Stimulated activated CD8-positive, alpha-beta memory T cell treated with anti-CD3 and anti-CD28 coated beads, Interleukin-15, amount 100 ng/mL, for 1 hour (primary cell): Measurements from ENCODE around the gene TMEM154.

Source experiments
- DNase-seq: peaks from one replicate; pipeline ENCODE4 v3.0.0-alpha.2; 2020; ENCODE audit warnings: low read depth

Gene TMEM154

DNA sequence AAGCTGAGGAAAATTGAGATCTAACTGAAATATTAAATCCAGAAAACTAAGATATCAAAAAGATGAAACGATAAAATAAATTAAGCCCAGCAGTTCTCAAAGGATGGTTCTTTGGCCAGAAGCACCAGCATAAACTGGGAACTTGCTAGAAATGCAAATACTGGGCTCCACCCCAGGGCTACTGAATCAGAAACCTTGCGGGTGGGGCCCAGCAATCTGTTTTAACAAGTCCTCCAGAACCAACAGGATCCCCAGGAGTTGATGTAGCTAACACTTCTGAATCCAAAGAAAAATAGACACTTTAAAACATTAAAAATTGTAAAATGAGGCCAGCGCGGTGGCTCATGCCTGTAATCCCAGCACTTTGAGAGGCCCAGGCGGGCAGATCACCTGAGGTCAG, 14.1 kb upstream of the TMEM154 start:
- DNase-seq: no peak

DNA sequence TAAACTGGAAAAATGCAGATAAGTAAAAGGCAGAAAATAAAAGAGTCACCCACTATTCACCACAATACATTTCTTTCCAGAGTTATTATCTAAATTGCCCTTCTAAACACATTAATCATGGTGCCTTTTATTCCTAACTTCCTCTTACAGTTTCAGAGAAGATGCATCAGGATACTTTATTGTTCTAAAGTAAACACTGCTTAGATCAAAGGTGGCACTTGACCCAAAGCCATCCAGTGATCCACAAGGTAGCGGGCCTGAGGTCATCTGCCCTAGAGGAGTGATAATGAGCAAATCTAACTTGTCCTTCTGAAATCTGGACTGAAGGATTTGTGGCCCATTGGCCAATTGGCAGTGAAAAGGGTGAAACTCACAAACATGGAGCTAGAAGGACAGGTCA, 12.0 kb upstream of the TMEM154 start:
- no peak for DNase-seq

DNA sequence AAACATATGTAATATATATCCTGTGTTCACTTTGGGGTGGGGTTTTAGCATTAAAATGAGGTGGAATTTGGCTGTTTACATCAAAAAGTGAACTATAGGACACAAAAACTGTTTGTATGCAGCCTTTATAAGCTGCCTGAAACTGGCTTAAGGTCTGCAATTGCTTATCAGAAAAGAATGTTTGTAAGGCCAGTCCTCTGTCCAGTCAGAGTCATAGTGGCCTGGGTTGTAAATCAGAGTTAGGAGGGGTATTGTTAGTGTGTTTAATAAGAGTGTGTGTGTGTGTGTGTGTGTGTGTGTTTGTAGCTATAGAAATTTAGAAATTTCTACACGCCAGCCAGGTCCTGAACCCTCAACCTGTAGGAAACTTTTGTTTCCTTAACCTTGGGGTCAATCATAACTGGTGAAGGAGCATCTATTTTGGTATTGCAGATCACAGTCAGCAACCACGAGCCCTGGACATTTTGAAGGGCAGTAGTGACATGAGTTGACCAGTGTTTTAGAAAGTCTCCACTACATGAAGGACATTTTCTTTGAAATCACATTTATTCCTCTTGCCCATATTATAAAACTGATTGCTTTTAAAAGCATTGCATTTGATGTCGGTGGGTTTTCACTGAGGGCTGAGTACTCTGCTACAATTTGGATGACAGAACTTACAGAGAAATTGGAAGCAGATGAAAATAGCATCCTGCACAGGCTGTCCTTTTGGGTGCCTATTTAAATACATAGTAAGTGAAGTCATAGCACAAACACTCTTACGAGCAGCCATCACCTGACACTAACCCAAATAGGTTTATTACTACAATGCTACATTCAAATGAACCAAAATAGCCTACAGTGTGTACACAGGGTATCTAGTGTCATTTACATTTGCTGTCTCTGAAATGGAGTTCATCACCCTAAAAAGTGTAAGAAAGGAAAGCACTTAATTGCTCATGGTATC, 11.2 kb upstream of the TMEM154 start:
- DNase-seq: no peak

DNA sequence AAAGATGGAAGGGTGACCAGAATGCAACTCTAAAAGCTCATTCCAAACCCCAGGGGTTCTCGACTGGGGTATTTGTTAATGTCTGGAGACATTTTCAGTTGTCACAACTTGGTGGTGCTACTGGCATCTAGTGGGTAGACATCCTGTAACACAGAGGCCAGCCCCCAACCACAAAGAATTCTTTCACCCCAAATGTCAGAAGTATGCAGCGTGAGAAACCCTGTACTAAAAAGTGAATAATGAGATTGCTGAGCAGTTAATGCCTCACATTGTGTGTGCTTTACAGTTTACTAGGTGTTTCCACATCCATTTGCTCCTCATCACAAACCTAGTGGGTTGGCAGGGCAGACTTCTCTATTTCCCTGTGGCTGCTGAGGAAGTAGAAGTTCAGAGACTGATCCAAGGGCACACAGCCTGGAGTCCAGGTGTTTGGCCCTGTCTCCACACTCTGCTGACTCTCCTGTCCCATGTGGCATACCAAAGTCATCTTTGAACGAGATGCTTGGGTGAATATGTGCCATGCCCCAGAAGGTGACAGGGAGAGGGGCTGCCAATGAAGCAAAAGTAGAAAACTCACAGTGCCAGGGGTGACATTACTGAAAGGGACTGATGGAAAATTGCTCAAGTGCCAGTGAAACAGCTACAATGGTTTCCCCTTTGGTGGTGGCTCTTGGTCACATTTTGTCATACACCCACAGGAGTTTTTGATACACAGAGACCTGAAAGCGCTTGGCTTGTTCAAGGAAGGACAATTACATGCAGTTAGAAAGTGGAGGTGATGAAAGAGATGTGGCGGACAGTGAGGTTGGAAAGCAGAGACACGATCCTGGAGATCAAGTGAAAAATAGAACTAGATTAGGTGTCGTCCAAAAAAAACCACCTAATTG, 10.1 kb upstream of the TMEM154 start:
- no peak for DNase-seq

DNA sequence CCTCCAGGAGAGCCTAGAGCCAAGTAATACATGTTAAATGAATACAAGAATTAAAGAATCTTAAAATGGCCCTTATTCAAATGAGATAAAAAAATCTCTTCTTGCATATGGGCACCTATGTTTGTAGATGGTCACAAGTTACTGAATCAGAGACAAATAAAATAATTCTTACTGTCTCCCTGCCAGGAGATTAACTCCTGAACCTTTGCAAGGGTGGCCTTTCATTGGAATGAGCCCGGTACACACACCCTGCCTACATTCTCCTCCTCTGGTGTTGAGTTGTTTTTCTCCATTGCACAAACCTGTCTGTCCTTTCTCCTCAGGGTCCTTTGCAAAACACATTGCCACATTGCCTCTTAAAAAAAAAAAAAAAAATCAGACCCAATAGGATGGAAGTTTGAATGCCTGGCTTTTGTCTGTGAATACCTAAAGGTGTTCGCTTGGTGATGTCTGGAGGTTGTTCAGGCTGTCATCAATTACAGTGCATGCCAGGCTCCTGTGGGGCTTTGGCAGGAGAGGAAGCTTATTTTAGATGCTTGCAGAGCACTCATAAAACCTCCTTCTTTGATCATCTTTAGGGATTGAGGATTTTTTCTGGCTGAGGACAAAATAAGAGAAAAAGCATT, 8.3 kb upstream of the TMEM154 start:
- no peak for DNase-seq

DNA sequence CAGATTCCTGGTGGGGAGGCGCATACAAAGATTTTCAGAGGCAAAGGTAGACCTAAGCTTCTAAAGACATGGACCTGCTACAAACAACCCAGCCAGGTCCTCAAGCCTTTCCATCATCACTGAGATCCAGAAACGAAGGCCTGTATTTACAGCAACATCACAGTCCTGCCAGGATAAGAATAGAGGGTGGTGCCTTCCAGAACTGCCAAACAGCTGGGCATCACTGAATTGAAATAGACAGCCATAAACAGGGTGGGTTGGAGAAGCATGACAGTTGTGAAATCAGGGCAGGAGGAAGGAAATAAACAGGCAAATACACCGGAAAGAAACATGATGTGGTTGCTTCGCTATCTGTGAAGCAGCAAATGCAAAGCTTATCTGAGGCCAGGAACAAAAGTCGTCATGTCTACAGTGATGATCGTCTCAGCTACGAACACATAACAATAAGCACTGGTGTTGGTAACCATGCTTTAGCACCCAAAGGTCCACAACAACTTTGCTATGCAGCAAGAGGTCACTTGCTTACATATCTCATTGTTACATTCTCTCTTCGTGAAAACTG, 6.7 kb upstream of the TMEM154 start:
- DNase-seq: no peak

DNA sequence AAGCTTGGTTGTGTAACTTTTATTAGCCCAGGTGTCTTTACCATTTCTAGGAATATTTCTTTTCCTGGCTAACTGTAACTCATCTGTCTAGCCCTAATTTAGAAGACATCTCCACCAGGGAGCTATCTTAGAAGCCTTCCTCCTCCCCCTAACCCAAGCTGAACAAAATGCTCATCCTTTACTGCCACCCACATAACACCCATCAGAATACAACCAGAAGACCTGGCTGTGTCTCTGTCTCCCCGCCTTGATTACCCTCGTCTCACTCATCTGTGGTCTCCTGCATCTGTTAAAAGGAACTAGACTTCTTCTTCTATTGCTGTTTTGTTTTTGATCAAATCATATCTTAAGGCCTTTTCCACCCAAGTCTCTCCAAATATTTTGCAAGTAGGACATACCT, 4.8 kb upstream of the TMEM154 start:
- DNase-seq: no peak

DNA sequence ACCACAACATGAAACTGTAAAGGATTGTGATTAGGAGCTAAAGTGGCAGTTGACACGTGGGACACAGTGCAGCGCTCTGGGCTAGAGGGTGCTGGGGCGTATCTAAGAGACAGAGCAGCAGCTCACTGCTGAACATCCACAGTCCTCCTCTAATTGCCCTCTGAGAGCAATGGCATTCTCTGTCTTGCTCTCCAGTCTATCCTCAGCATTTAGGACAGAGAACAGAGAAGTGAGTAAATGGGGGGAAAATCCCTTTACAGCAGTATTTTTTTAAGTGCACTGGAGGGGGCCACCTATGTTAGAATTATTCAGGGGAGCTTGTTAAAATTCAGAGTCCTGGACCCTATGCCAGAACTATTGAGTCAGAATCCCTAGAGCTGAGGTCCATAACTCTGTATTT, 4.2 kb upstream of the TMEM154 start:
- DNase-seq: no peak

DNA sequence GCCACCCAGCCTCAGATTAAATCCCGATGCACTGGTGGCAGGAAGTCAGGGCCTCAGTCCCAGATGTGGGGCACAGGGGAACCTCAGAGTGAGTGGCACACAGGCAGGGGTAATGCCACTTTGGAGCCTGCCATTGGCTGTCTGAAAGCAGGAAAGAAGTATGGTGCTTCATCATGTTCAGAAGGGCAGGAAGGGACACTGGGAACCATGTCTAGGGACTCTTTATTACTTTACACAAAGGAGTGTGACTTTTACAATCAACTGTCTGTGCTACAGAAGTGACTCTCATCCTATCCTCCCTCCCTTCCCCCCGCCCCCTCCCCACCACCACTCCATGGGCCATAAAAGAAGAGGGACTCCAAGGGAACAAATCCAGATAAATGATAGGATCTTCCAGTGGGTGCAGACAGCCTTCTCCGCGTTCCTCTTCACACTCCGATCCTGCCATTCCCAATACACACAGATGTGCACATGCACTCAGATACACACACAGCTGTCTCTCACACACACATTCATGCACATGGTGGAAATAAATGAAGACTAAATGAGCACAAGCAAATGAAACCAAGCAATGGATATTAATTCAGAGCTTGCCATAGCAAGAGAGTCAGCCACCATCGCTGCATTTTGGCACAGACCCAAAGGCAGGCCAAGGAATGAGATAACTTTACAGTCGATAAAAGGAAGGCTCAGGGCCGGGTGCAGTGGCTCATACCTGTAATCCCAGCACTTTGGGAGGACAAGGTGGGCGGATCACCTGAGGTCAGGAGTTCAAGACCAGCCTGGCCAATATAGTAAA, 2.5 kb upstream of the TMEM154 start:
- DNase-seq: no peak

DNA sequence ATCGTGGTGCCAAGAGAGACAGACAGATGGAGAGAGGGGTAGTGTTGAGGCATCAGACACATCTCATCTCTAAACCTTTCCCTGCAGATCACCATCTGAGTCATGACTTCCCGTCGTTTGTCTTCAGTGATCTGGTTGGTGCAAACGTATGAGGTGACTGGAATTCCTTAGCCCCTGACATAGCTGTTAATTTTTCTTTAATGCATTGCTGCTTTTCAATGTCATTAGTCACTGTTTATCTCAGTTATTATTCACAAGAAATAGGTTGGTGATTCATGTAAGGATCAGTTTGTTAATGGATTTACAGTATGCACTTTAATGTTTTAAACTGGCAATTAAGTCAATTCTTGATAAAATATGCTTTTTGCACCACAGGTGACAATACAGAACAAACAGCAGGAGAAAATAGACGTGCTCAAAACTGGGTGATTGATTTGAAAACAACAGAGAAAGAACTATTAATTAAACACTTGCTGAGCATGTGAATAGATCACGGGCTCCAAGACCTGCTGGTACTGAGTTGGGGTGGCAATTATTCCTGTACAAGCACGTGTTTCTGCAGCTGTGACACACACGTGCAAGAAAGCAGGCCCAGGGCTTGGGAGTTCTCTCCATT, 1.3 kb upstream of the TMEM154 start:
- no peak for DNase-seq

DNA sequence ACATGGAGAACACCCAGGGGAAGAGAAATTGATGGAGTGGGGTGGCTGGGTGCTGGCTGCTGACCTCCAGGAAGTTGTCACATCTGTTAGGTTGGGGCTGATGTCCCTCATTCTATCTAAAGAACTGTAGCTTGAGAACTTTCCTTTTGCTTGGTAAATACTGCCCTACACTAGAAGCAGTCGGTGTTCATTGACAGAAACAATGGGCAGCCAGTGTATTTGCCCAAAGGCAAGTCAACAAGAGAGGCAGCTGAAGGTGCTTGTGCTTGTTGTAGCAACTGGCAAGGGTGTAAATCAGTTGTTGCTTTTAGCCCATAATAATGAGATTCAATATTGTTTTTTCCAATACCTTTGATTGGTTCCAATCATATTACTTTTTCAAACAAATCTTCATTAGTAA, 956 bp downstream of the TMEM154 start:
- DNase-seq: no peak

DNA sequence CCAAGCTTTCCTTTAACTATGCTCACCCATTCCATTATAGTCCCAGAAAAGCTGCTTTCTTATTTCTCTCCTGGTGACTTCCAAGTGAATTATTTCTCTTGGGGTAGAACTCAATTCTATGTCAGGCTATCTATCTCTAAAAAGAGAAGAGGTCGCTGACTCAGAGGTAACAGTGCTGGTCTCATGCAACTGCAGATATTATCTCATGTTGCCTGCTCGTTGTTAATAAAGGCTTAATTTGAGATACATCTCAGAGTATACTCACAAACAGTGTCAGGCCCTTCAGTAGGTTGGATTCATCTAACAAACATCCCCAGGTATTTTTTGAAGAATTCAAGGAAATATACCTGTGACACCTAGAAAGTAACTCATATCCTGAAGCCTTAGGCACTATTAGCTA, 2.7 kb downstream of the TMEM154 start:
- DNase-seq: no peak

DNA sequence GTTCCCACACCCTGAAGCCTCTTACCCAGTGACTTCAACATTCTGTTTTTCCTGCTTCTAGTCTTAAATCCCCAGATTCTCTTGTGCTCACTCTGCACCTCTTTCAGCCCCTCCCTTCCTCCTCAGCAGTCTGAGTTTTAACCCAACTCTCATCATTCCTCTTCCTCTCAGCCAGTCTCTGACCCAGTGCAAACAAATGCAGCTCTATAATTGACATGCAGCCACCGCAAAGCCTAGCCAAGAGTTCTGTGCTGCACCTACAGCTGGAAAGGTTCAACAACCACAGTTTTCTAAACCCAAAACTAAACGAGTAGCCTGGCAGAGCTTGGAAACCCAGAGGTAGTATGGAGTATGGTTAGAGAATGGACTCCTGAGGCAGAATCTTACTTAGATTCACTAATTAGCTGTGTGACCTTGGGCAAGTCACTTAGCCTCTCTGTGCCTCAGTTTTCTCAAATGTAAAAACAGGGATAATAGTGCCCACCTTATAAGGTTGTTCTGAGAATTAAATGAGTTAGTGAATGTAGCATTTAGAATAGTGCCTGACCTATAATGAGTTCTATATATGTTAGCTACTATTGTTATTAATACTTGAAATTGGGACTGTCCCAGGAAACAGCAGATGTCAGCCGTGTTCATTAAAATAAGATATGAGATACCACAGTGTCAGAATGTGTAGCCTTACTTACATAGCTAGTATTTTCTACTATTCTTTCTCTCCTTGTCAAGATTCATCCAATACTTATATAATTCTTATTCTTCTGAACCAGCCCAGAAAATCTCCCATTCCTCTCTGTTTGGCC, 3.5 kb downstream of the TMEM154 start:
- no peak for DNase-seq

DNA sequence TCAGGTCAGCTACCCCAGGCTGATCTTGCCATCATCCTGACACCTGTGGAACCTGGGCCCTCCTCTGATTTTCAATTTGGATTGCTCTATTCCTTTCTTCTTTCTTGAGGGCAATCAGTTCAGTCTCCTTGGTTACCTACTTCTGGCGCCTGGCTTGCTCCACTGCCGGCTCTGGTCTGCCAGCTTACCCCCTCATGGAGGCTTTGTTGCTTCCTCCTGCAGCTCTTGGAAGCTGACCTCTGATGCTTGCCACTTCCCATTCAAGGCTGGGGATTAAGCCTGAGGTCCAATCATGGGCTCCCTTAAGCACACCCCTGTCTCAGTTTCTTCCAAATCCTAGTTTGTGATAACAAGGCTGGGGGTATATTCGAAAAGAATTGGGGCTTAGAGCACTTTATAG, 5.4 kb downstream of the TMEM154 start:
- DNase-seq: no peak

DNA sequence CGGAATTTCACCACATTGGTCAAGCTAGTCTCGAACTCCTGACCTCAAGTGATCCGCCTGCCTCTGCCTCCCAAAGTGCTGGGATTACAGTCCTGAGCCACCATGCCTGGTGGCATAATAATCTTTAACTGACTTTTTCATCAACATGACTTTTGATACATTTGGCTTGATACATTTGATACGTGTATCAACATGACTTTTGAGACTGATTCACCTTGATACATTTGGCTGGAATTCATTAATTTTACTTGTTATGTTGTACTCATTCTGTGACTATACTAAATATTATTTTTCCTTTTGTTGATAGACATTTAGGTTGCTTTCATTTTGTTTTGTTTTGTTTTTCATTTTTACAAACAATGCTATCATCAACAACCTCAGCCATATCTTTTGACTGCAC, 6.3 kb downstream of the TMEM154 start:
- no peak for DNase-seq

DNA sequence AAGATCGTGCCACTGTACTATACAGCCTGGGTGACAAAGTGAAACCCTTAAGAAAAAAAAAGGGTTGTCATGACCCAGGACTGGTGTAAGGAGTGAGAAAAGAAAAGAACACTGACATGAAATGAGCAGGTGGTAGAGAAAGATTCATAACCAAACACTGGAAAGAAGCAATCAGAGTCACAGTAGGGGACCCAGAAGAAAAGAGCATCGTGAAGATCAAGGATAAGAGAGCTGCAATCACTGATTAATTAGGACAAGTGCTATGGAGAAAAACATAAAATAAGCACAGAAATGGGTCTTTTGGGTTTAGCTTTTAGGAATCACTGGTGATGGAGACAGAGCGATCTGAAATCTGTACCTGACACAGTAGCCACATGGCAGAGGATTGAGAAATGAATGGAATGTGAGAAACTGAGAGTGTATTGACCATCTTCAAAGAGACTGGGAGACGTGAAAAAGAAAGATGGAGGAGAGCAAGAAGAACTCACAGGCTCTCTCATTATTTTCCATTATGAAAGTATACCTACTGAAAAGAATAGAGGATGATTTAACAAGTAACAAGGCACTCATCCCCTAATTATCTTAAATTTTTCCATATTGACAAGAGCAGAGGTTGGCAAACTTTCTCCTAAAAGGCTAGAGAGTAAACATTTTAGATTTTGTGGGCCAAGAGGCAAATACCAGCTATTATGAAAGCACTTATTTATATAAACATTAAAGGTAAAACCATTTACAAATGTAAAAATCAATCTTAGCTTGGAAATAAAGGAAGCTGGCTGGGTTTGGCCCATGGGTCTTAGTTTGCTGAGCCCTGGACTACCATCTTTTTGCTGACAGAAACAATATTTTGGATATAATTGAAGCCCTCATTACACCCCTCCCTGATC, 7.3 kb downstream of the TMEM154 start:
- no peak for DNase-seq

DNA sequence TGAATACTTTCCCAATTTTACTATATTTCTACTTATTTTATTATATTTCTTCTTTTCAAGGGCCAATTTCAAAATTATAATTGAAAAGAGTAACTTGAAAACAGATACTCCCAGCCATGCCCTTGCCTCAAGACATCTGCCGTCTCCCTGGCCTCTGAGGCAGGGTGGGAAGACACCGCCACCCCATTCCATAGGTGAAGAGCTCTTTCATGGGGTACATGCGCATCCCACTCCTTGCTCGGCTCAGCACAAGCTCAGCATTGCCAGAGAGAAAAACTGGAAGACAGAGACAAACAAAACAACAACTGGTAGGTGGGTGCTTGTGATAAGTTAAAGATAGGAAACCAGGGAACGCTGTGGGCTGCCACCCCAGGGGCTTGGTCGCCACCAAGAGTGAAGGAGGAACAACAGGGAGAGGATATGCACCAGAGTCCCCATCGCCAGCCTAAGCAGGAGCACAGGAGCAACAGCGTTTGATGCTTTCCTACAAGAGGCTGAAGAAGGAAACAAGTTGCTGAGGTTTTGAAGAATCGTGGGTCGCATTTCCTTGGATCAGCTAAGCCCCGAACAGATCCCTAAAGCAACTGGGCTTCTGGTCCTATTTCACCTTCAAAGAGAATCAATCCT, 11.3 kb downstream of the TMEM154 start:
- no peak for DNase-seq

DNA sequence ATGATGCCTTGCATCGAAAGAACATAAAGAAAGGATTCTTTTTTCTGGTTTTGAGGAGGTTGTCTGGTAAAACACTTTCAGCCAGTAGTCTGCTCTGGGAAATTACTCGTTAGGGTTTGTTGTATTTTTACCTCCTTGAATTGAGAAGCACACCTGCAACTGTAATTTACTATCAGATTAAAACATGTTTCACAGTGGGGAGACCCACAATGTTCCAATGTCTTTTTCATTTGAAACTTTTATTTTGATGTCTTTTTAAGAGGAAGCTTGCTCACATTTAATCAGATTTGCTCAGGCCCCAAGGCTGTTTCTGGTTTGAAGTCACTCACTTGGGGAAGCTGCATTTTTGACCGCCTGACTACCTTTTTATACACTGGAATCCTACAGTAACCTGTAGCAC, 12.0 kb downstream of the TMEM154 start:
- DNase-seq: no peak

DNA sequence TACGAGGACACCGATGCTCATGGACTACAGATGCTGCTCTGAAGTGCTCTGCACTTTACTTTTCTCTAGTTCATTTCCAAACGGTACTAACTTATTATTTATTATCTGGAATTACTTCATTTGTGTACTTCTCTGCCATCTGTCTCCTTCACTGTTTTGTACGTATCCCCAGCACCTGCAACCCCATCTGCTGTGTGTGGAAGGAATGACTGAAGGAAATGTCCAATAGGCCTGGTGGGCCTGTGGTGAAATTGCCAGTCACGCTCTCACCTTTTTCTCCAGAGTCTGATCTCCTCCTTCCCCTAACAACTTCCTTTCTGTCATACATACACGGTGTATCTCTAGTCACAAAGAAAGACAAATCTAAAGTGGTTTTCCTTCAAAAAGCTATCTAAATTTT, 12.9 kb downstream of the TMEM154 start:
- DNase-seq: no peak
